H9 (cell line): Measurements from ENCODE around the gene AMN. TPM values are rescaled to one million over a fixed set of nuclear protein-coding genes. Genes with fewer than 3 reads are reported as not detected.

ENCODE experiments used
- DNase-seq: peaks from one replicate; pipeline ENCODE4 v3.0.0-alpha.2; 2017
- H2AFZ ChIP-seq: one replicate; pipeline ENCODE4 v1.6.1; 2013; ENCODE audit warnings: mild to moderate bottlenecking, low read length, control low read depth, moderate library complexity
- H2AK5ac ChIP-seq: 2 replicates; pipeline ENCODE4 v1.6.1; 2013; ENCODE audit warnings: low read length, control low read depth, mixed read lengths; ENCODE audit not compliant: insufficient read length
- H2BK120ac ChIP-seq: one replicate; pipeline ENCODE4 v1.6.1; 2013; ENCODE audit warnings: low read depth, mild to moderate bottlenecking, low read length, control low read depth, inconsistent platforms; ENCODE audit not compliant: poor library complexity, severe bottlenecking
- H2BK12ac ChIP-seq: 2 replicates; pipeline ENCODE4 v1.6.1; 2013; ENCODE audit warnings: low read length, control low read depth, mixed read lengths, low read depth; ENCODE audit not compliant: insufficient read length
- H2BK15ac ChIP-seq: 2 replicates; pipeline ENCODE4 v1.6.1; 2013; ENCODE audit warnings: low read depth, low read length, control low read depth
- H2BK20ac ChIP-seq: one replicate; pipeline ENCODE4 v1.6.1; 2013; ENCODE audit warnings: low read depth, mild to moderate bottlenecking, low read length, control low read depth, inconsistent platforms; ENCODE audit not compliant: poor library complexity, severe bottlenecking
- H2BK5ac ChIP-seq: 2 replicates; pipeline ENCODE4 v1.6.1; 2013; ENCODE audit warnings: low read length, control low read depth, mixed read lengths; ENCODE audit not compliant: insufficient read length
- H3K14ac ChIP-seq: 2 replicates; pipeline ENCODE4 v1.6.1; 2013; ENCODE audit warnings: low read length, control low read depth; ENCODE audit not compliant: insufficient read depth
- H3K18ac ChIP-seq: 2 replicates; pipeline ENCODE4 v1.6.1; 2013; ENCODE audit warnings: low read depth, mild to moderate bottlenecking, mixed read lengths, low read length, control low read depth; ENCODE audit not compliant: insufficient read length
- H3K23ac ChIP-seq: 2 replicates; pipeline ENCODE4 v1.6.1; 2013; ENCODE audit warnings: low read length, control low read depth, mixed read lengths, low read depth; ENCODE audit not compliant: insufficient read length
- H3K23me2 ChIP-seq: 2 replicates; pipeline ENCODE4 v1.6.1; 2013; ENCODE audit warnings: low read depth, mild to moderate bottlenecking, mixed read lengths, low read length, control low read depth; ENCODE audit not compliant: insufficient read length, poor library complexity, severe bottlenecking
- H3K27ac ChIP-seq: 2 replicates; pipeline ENCODE4 v1.5.1; 2013; ENCODE audit warnings: low read length, control low read depth, mixed read lengths, low read depth; ENCODE audit not compliant: insufficient read length
- H3K27me3 ChIP-seq: 2 replicates; pipeline ENCODE4 v1.6.1; 2013; ENCODE audit warnings: low read length, control low read depth, inconsistent platforms; ENCODE audit not compliant: insufficient read depth
- H3K4ac ChIP-seq: 2 replicates; pipeline ENCODE4 v1.6.1; 2013; ENCODE audit warnings: low read depth, mild to moderate bottlenecking, control low read depth, inconsistent platforms, low read length, moderate library complexity
- H3K4me1 ChIP-seq: 2 replicates; pipeline ENCODE4 v1.6.1; 2013; ENCODE audit warnings: low read length, control low read depth, inconsistent platforms; ENCODE audit not compliant: insufficient read depth
- H3K4me2 ChIP-seq: 2 replicates; pipeline ENCODE4 v1.6.1; 2013; ENCODE audit warnings: low read length, control low read depth, mixed read lengths; ENCODE audit not compliant: insufficient read length, insufficient read depth
- H3K56ac ChIP-seq: 2 replicates; pipeline ENCODE4 v1.6.1; 2013; ENCODE audit warnings: low read depth, mild to moderate bottlenecking, mixed read lengths, low read length, control low read depth; ENCODE audit not compliant: insufficient read length
- H3K79me1 ChIP-seq: 2 replicates; pipeline ENCODE4 v1.6.1; 2013; ENCODE audit warnings: low read depth, mild to moderate bottlenecking, moderate library complexity, low read length, control low read depth, inconsistent platforms; ENCODE audit not compliant: insufficient read depth, poor library complexity, severe bottlenecking
- H3K79me2 ChIP-seq: 2 replicates; pipeline ENCODE4 v1.6.1; 2013; ENCODE audit warnings: low read length, control low read depth, inconsistent platforms; ENCODE audit not compliant: insufficient read depth
- H3K9ac ChIP-seq: 2 replicates; pipeline ENCODE4 v1.6.1; 2013; ENCODE audit warnings: low read length, control low read depth, mixed read lengths; ENCODE audit not compliant: insufficient read length; ENCODE audit errors: extremely low read depth
- H3K9me3 ChIP-seq: one replicate; pipeline ENCODE4 v1.6.1; 2013; ENCODE audit warnings: low read depth, low read length, inconsistent platforms; ENCODE audit not compliant: control insufficient read depth
- H3T11ph ChIP-seq: one replicate; pipeline ENCODE4 v1.6.1; 2013; ENCODE audit warnings: mild to moderate bottlenecking, low read length, control low read depth, inconsistent platforms
- H4K20me1 ChIP-seq: one replicate; pipeline ENCODE4 v1.6.1; 2013; ENCODE audit not compliant: control insufficient read depth, insufficient read length, insufficient read depth
- H4K5ac ChIP-seq: 2 replicates; pipeline ENCODE4 v1.6.1; 2013; ENCODE audit warnings: low read depth, mild to moderate bottlenecking, mixed read lengths, low read length, control low read depth; ENCODE audit not compliant: insufficient read length
- H4K8ac ChIP-seq: replicated peaks from 2 replicates; pipeline ENCODE4 v1.6.1; 2013; ENCODE audit warnings: low read length, control low read depth, mixed read lengths, low read depth; ENCODE audit not compliant: insufficient read length
- H4K91ac ChIP-seq: 2 replicates; pipeline ENCODE4 v1.6.1; 2013; ENCODE audit warnings: low read depth, mild to moderate bottlenecking, moderate library complexity, mixed read lengths, low read length, control low read depth; ENCODE audit not compliant: insufficient read length
- H3K27ac Mint-ChIP-seq, 3 experiments: 2 replicates in 2 of 3; 3 replicates in 1 of 3; pipeline ENCODE4 v1.8.0; 2020 to 2021; ENCODE audit warnings: mixed read lengths in 3 of 3, mild to moderate bottlenecking in 1 of 3, moderate library complexity in 1 of 3
- H3K27me3 Mint-ChIP-seq: 2 replicates; pipeline ENCODE4 v1.8.0; 2021; ENCODE audit warnings: low read depth, mild to moderate bottlenecking, moderate library complexity, mixed read lengths
- H3K36me3 Mint-ChIP-seq, 3 experiments: 2 replicates in 2 of 3; 3 replicates in 1 of 3; pipeline ENCODE4 v1.8.0; 2020 to 2021; ENCODE audit warnings: low read depth in 3 of 3, mixed read lengths in 3 of 3; ENCODE audit not compliant: insufficient read depth in 1 of 3
- H3K4me1 Mint-ChIP-seq, 2 experiments: 2 replicates each; pipeline ENCODE4 v1.8.0; 2020; ENCODE audit warnings: mixed read lengths in 2 of 2
- H3K4me3 Mint-ChIP-seq, 2 experiments: 2 replicates in 1 of 2; 3 replicates in 1 of 2; pipeline ENCODE4 v1.8.0; 2020 to 2021; ENCODE audit warnings: mild to moderate bottlenecking in 2 of 2, mixed read lengths in 2 of 2, moderate library complexity in 1 of 2
- H3K9me3 Mint-ChIP-seq, 2 experiments: 2 replicates in 1 of 2; 3 replicates in 1 of 2; pipeline ENCODE4 v1.8.0; 2020; ENCODE audit warnings: mild to moderate bottlenecking in 2 of 2, mixed read lengths in 2 of 2, moderate library complexity in 1 of 2
- WGBS: extraction: QIAGEN DNeasy Blood & Tissue Kit; methylation state at CpG from one replicate; pipeline ENCODE4 v1.1.7; 2013; ENCODE audit warnings: missing lambda C conversion rate, low lambda C conversion rate, mixed read lengths; ENCODE audit not compliant: insufficient read length; ENCODE audit errors: extremely low coverage; 5-methylcytosine and 5-hydroxymethylcytosine counted together
- total RNA-seq: library from RNA; stranded (reverse); gene quantifications from 2 replicates; pipeline ENCODE4 v1.2.1, GENCODE V29; 2021
- TF ChIP-seq, protein P1 (sequence below): fragments of 200-600 bp; sonication (generic); conservative IDR thresholded peaks from 3 replicates; pipeline ENCODE4 v1.8.0; 2021; ENCODE audit warnings: antibody characterized with exemption, mild to moderate bottlenecking

Gene AMN
- total RNA-seq, 1 experiment from 2014 or later, result 1.9 TPM

GRCh38 chr14:102953100-102953499, 30.6 kb downstream of the AMN start:
- Histone ChIP-seq H3K4ac (no peak overlapping the region), H4K91ac (no peak overlapping the region), H4K5ac (no peak overlapping the region), H3K9ac (no peak overlapping the region), H3K79me2 (no peaks in the 10 kb centered on the region), H2BK5ac (no peak overlapping the region), H2BK15ac (no peak overlapping the region), H3K79me1 (no peaks in the 10 kb centered on the region), H3K4me1 (no peaks in the 10 kb centered on the region), H4K20me1 (no peaks in the 10 kb centered on the region), H3K4me2 (no peak overlapping the region), H3K9me3 (no peaks in the 10 kb centered on the region), H3K27ac (no peak overlapping the region), H3K14ac (no peak overlapping the region), H3K27me3 (no peaks in the 10 kb centered on the region), H3K56ac (no peak overlapping the region), H3K23me2 (no peaks in the 10 kb centered on the region), H2BK12ac (no peak overlapping the region), H4K8ac (no peak overlapping the region), H3T11ph (no peak overlapping the region), H3K23ac (no peak overlapping the region), H2AK5ac (no peak overlapping the region), H2AFZ (no peak overlapping the region), H3K18ac (no peak overlapping the region), H2BK120ac (no peak overlapping the region), H2BK20ac (no peak overlapping the region)
- H3K27me3 Mint-ChIP-seq, result no peaks in the 10 kb centered on the region
- TF ChIP-seq, protein P1, sequence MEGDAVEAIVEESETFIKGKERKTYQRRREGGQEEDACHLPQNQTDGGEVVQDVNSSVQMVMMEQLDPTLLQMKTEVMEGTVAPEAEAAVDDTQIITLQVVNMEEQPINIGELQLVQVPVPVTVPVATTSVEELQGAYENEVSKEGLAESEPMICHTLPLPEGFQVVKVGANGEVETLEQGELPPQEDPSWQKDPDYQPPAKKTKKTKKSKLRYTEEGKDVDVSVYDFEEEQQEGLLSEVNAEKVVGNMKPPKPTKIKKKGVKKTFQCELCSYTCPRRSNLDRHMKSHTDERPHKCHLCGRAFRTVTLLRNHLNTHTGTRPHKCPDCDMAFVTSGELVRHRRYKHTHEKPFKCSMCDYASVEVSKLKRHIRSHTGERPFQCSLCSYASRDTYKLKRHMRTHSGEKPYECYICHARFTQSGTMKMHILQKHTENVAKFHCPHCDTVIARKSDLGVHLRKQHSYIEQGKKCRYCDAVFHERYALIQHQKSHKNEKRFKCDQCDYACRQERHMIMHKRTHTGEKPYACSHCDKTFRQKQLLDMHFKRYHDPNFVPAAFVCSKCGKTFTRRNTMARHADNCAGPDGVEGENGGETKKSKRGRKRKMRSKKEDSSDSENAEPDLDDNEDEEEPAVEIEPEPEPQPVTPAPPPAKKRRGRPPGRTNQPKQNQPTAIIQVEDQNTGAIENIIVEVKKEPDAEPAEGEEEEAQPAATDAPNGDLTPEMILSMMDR, result no peak
- H3K36me3 Mint-ChIP-seq, result peaks cover 24 to 86% (median 84%) of the 10 kb centered on the region in 3 experiments; a peak in 6 of 7 replicates
- no peaks in the 10 kb centered on the region for H3K9me3 Mint-ChIP-seq
- H3K27ac Mint-ChIP-seq, result no peak overlapping the region; a peak in 1 of 7 replicates
- no peak overlapping the region for H3K4me3 Mint-ChIP-seq
- no peak for DNase-seq
- H3K4me1 Mint-ChIP-seq, result peaks cover 0 to 6% of the 10 kb centered on the region in 2 experiments; a peak in 1 of 4 replicates
- WGBS, result no CpG with 5 or more reads among the region's 15 CpGs
